Neural cell (in vitro differentiated cells): ENCODE results near the gene SSBP3. TPM values are rescaled to one million over a fixed set of nuclear protein-coding genes. Genes with fewer than 3 reads are reported as not detected.

Source experiments
- H2AFZ ChIP-seq: fragments of 200-600, 300-800 bp; sonication (generic), shearing (Covaris generic); 2 replicates; pipeline ENCODE4 v1.6.0; 2014; ENCODE audit warnings: low read depth, mild to moderate bottlenecking, antibody characterized with exemption, low read length, moderate library complexity
- H3F3A ChIP-seq: fragments of 200-600 bp; shearing (Covaris generic); 2 replicates; pipeline ENCODE4 v1.6.1; 2016; ENCODE audit warnings: mild to moderate bottlenecking, moderate library complexity, mixed read lengths, antibody characterized with exemption, low read length; ENCODE audit not compliant: insufficient read depth, poor library complexity, severe bottlenecking
- H3K27ac ChIP-seq: fragments of 200-600, 300-800 bp; sonication (generic), shearing (Covaris generic); 2 replicates; pipeline ENCODE4 v1.5.1; 2014; ENCODE audit warnings: mild to moderate bottlenecking, low read length, moderate library complexity
- H3K27me3 ChIP-seq: fragments of 300-800, 200-600 bp; sonication (generic), shearing (Covaris generic); 2 replicates; pipeline ENCODE4 v1.6.0; 2014; ENCODE audit warnings: mild to moderate bottlenecking, low read depth, low read length, moderate library complexity; ENCODE audit not compliant: insufficient read depth
- H3K36me3 ChIP-seq: fragments of 300-800, 200-600 bp; sonication (generic), shearing (Covaris generic); 2 replicates; pipeline ENCODE4 v1.5.1; 2014; ENCODE audit warnings: mild to moderate bottlenecking, antibody characterized with exemption, low read length, moderate library complexity; ENCODE audit not compliant: insufficient read depth
- H3K4me2 ChIP-seq: fragments of 300-800, 200-600 bp; sonication (generic), shearing (Covaris generic); 2 replicates; pipeline ENCODE4 v1.6.0; 2014; ENCODE audit warnings: mild to moderate bottlenecking, low read length
- H3K4me3 ChIP-seq: fragments of 300-800, 200-600 bp; sonication (generic), shearing (Covaris generic); 2 replicates; pipeline ENCODE4 v1.5.1; 2014; ENCODE audit warnings: mild to moderate bottlenecking, low read length, moderate library complexity
- H3K79me2 ChIP-seq: fragments of 200-600 bp; shearing (Covaris generic); replicated peaks from 2 replicates; pipeline ENCODE4 v1.6.0; 2014; ENCODE audit warnings: mild to moderate bottlenecking, low read length, moderate library complexity; ENCODE audit not compliant: insufficient read depth
- H3K9ac ChIP-seq: fragments of 300-800, 200-600 bp; sonication (generic), shearing (Covaris generic); 2 replicates; pipeline ENCODE4 v1.6.1; 2016; ENCODE audit warnings: mild to moderate bottlenecking, low read length, mixed read lengths
- H3K9me2 ChIP-seq: fragments of 200-600 bp; shearing (Covaris generic); 2 replicates; pipeline ENCODE4 v1.6.1; 2016; ENCODE audit warnings: mild to moderate bottlenecking, low read length, mixed read lengths; ENCODE audit not compliant: insufficient read depth
- H3K9me3 ChIP-seq: fragments of 200-600, 300-800 bp; sonication (generic), shearing (Covaris generic); 2 replicates; pipeline ENCODE4 v1.6.1; 2016; ENCODE audit warnings: mild to moderate bottlenecking, mixed run types, low read length, moderate library complexity, mixed read lengths
- H4K20me1 ChIP-seq: fragments of 200-600 bp; shearing (Covaris generic); 2 replicates; pipeline ENCODE4 v1.6.1; 2016; ENCODE audit warnings: mild to moderate bottlenecking, mixed run types; ENCODE audit not compliant: insufficient read depth
- CTCF ChIP-seq: fragments of 450-650 bp; IDR thresholded peaks from 2 replicates; pipeline ENCODE4 v1.5.1; 2014; ENCODE audit warnings: antibody characterized with exemption, mild to moderate bottlenecking, moderate library complexity; ENCODE audit not compliant: poor library complexity, severe bottlenecking
- EP300 ChIP-seq: fragments of 450-650 bp; conservative IDR thresholded peaks from 2 replicates; pipeline ENCODE4 v1.6.1; 2014; ENCODE audit warnings: antibody characterized with exemption, mild to moderate bottlenecking, moderate library complexity; ENCODE audit not compliant: poor library complexity, severe bottlenecking
- EZH2 ChIP-seq: fragments of 200-600, 300-800 bp; shearing (Covaris generic), sonication (generic); IDR thresholded peaks from 2 replicates; pipeline ENCODE4 v1.6.1; 2014; ENCODE audit warnings: antibody characterized with exemption, low read length, borderline replicate concordance, mild to moderate bottlenecking; ENCODE audit not compliant: insufficient read depth, poor library complexity, severe bottlenecking
- MXI1 ChIP-seq: fragments of 450-650 bp; conservative IDR thresholded peaks from 2 replicates; pipeline ENCODE4 v1.6.1; 2014; ENCODE audit warnings: antibody characterized with exemption, mild to moderate bottlenecking; ENCODE audit not compliant: poor library complexity, severe bottlenecking
- POLR2AphosphoS5 ChIP-seq: IDR thresholded peaks from 2 replicates; pipeline ENCODE4 v1.6.1; 2012
- RAD21 ChIP-seq: fragments of 450-650 bp; conservative IDR thresholded peaks from 2 replicates; pipeline ENCODE4 v1.6.1; 2014; ENCODE audit warnings: antibody characterized with exemption, mild to moderate bottlenecking, moderate library complexity
- REST ChIP-seq: IDR thresholded peaks from 2 replicates; pipeline ENCODE4 v1.6.1; 2012; ENCODE audit warnings: borderline replicate concordance
- SMC3 ChIP-seq: fragments of 450-650 bp; conservative IDR thresholded peaks from 2 replicates; pipeline ENCODE4 v1.6.1; 2014; ENCODE audit warnings: antibody characterized with exemption, mild to moderate bottlenecking, moderate library complexity; ENCODE audit not compliant: poor library complexity
- TAF1 ChIP-seq: IDR thresholded peaks from 2 replicates; pipeline ENCODE4 v1.6.1; 2012; ENCODE audit warnings: low read depth
- polyA plus RNA-seq: library from polyadenylated mRNA; depleted of rRNA; stranded (reverse); fragments of >200 nt; gene quantifications from 2 replicates; pipeline ENCODE4 v1.2.3, GENCODE V29; 2014

The SSBP3 gene
- polyA plus RNA-seq, 1 donor from 2014 or later: 77.4 TPM

- Histone ChIP-seq H3K9me2 (no peaks in the 10 kb centered on the region), H3K4me3 (peak overlapping the region; percentile 34), H2AFZ (no peak overlapping the region), H3K36me3 (no peaks in the 10 kb centered on the region), H3K9me3 (no peaks in the 10 kb centered on the region), H3K27me3 (no peaks in the 10 kb centered on the region), H3F3A (peaks cover 3% of the 10 kb centered on the region), H3K27ac (peak overlapping the region; percentile 73), H3K4me2 (peak overlapping the region; percentile 18), H3K79me2 (peaks cover 82% of the 10 kb centered on the region), H4K20me1 (no peaks in the 10 kb centered on the region), H3K9ac (peak overlapping the region; percentile 30)
- TF ChIP-seq REST (no peak), CTCF (no peak), SMC3 (peak; percentile 15), MXI1 (no peak), EZH2 (no peak), TAF1 (no peak), RAD21 (peak; percentile 8), EP300 (peak; percentile 22), POLR2AphosphoS5 (peak; percentile 22)
Observed at GRCh38 chr1:54329312-54330003, 76.7 kb downstream of the SSBP3 start.

- peak overlapping the region; percentile 34 for H3K4me3 ChIP-seq
- peaks cover 3% of the 10 kb centered on the region for H4K20me1 ChIP-seq
- TF ChIP-seq POLR2AphosphoS5: no peak
- no peak for TF ChIP-seq EZH2
- no peak for TF ChIP-seq EP300
- TF ChIP-seq RAD21: no peak
- no peak for TF ChIP-seq REST
- H3K9ac ChIP-seq: no peak overlapping the region
- no peaks in the 10 kb centered on the region for H3K36me3 ChIP-seq
- H3K9me3 ChIP-seq: no peaks in the 10 kb centered on the region
- no peak overlapping the region for H3K4me2 ChIP-seq
- peaks cover 83% of the 10 kb centered on the region for H3K79me2 ChIP-seq
- H3F3A ChIP-seq: peaks cover 3% of the 10 kb centered on the region
- H3K27ac ChIP-seq: peak overlapping the region; percentile 73
- H3K27me3 ChIP-seq: no peaks in the 10 kb centered on the region
- H2AFZ ChIP-seq: no peak overlapping the region
- no peaks in the 10 kb centered on the region for H3K9me2 ChIP-seq
Observed at GRCh38 chr1:54328066-54328636, 78.0 kb downstream of the SSBP3 start.
